Stimulated activated CD8-positive, alpha-beta memory T cell treated with anti-CD3 and anti-CD28 coated beads, Interleukin-2, amount 100 ng/mL, for 48 hours (primary cell): Measurements from ENCODE around the gene RPP25L.
A peak's percentile ranks its signal among the peaks of the same experiment; 100 is the strongest.

Experiments
- DNase-seq, 2 donors: peaks; one replicate each; pipeline ENCODE4 v3.0.0-alpha.2; 2020; ENCODE audit warnings: low read depth in 2 of 2

Gene RPP25L

GRCh38 chr9:34611251-34611810, 566 bp downstream of the RPP25L start:
- DNase-seq: no peak

GRCh38 chr9:34610434-34611206, 1.3 kb downstream of the RPP25L start:
- no peak for DNase-seq

GRCh38 chr9:34607331-34607730, 4.6 kb downstream of the RPP25L start:
- DNase-seq: no peak

- no peak for DNase-seq
Observed at GRCh38 chr9:34606905-34607304, 5.0 kb downstream of the RPP25L start.

GRCh38 chr9:34606190-34606589, 5.7 kb downstream of the RPP25L start:
- DNase-seq: no peak

GRCh38 chr9:34603610-34604231, 8.2 kb downstream of the RPP25L start:
- DNase-seq: peak; percentile 62 to 66

GRCh38 chr9:34601937-34602573, 9.8 kb downstream of the RPP25L start:
- no peak for DNase-seq

- no peak for DNase-seq
Observed at GRCh38 chr9:34600908-34601307, 11.0 kb downstream of the RPP25L start.

- no peak for DNase-seq
Observed at GRCh38 chr9:34599546-34599945, 12.4 kb downstream of the RPP25L start.

GRCh38 chr9:34594177-34594576, 17.7 kb downstream of the RPP25L start:
- no peak for DNase-seq

GRCh38 chr9:34592895-34593601, 18.8 kb downstream of the RPP25L start:
- DNase-seq: no peak

- no peak for DNase-seq
Observed at GRCh38 chr9:34591917-34592866, 19.7 kb downstream of the RPP25L start.

- peak; percentile 72 to 76 for DNase-seq
Observed at GRCh38 chr9:34591248-34591916, 20.5 kb downstream of the RPP25L start.

GRCh38 chr9:34590381-34591247, 21.3 kb downstream of the RPP25L start:
- DNase-seq: no peak

GRCh38 chr9:34589636-34590380, 22.1 kb downstream of the RPP25L start, which contains the start of gene CNTFR:
CNTFR (minus strand) TSS chr9:34589724; CDS start chr9:34568981, 20,743 bp downstream.
- DNase-seq: no peak

GRCh38 chr9:34588671-34589635, 22.9 kb downstream of the RPP25L start:
- DNase-seq: no peak

GRCh38 chr9:34587271-34587670, 24.6 kb downstream of the RPP25L start:
- no peak for DNase-seq
